AG09319 (cell line): ENCODE data around the gene SMG1.
"Not testable (repeated sequence)": the region's sequence is repeated elsewhere in the genome, so short reads cannot be mapped to it uniquely, and the experiment has no call there.

ENCODE experiments used
- DNase-seq: peaks from one replicate; pipeline ENCODE4 v3.0.0-alpha.2; 2010; ENCODE audit warnings: low read depth; ENCODE audit errors: extremely low read depth
- TF ChIP-seq, protein P1 (sequence below): IDR thresholded peaks from 2 replicates; pipeline ENCODE4 v1.5.1; 2011; ENCODE audit warnings: low read depth, mild to moderate bottlenecking, inconsistent platforms, low read length, moderate library complexity

The SMG1 gene

DNA sequence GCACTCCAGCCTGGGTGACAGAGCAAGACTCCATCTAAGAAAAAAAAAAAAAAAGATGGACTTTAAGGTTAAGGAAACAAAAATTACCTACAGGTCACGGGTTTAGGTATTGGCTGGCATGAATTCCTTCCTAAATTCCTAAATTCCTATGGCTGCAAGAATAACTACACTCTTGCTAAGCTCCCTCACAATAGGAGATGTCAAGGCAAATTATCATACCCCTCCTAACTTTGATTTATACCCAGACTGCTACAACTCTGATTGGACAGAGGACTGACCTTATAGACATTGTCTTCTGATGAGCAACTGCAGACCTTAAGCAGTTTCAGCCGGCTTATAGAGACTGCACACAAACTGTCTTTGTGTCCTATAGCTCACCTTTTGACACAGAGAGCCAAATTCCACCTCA is 32.4 kb upstream of the SMG1 start:
- TF ChIP-seq, protein P1, sequence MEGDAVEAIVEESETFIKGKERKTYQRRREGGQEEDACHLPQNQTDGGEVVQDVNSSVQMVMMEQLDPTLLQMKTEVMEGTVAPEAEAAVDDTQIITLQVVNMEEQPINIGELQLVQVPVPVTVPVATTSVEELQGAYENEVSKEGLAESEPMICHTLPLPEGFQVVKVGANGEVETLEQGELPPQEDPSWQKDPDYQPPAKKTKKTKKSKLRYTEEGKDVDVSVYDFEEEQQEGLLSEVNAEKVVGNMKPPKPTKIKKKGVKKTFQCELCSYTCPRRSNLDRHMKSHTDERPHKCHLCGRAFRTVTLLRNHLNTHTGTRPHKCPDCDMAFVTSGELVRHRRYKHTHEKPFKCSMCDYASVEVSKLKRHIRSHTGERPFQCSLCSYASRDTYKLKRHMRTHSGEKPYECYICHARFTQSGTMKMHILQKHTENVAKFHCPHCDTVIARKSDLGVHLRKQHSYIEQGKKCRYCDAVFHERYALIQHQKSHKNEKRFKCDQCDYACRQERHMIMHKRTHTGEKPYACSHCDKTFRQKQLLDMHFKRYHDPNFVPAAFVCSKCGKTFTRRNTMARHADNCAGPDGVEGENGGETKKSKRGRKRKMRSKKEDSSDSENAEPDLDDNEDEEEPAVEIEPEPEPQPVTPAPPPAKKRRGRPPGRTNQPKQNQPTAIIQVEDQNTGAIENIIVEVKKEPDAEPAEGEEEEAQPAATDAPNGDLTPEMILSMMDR, result no peak
- DNase-seq, result no peak

DNA sequence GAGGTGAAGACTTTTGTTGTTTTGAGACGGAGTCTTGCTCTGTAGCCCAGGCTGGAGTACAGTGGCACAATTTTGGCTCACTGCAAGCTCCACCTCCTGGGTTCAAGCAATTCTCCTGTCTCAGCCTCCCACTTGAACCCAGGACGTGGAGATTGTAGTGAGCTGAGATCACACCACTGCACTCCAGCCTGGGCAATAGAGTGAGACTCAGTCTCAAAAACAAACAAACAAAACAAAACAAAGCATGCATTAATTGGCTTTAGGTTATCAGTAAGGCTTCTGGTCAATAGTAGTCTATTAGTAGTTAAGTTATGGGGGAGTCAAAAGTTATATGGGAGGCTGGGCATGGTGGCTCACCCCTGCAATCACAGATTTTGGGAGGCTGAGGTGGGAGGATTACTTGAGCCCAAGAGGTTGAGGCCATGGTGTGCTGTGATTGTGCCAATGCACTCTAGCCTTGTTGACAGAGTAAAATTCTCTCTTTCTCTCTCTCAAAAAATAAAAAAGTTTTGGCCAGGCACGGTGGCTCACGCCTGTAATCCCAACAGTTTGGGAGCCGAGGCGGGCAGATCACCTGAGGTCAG is 30.5 kb upstream of the SMG1 start:
- not testable (repeated sequence) for DNase-seq

DNA sequence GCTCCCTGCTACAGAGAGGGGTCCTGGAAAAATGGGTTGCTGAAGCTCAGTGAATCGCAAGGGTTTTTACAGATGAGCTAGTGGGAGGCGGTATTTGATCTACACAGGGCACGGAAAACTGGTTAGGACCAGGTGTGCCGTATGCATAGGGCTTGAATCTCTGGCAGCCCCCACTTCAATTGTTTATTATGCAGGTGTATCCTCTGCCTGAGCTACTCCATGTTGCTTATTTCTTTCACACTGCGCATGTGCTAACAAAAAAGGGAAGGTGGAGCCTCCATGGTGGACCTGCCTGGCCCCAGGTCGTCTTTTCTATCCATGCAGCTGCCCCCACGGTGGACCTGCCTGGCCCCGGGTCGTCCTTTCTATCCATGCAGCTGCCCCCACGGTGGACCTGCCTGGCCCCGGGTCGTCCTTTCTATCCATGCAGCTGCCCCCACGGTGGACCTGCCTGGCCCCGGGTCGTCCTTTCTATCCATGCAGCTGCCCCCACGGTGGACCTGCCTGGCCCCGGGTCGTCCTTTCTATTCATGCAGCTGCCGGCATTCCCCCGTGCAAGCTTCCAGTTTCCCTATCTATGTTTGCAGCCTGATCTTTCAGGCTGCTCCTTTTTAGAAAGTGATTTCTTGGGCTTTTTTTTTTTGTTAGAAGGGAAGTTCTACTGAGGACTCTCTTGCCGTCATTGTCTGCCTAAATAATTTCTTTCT is 29.8 kb upstream of the SMG1 start:
- DNase-seq, result not testable (repeated sequence)

DNA sequence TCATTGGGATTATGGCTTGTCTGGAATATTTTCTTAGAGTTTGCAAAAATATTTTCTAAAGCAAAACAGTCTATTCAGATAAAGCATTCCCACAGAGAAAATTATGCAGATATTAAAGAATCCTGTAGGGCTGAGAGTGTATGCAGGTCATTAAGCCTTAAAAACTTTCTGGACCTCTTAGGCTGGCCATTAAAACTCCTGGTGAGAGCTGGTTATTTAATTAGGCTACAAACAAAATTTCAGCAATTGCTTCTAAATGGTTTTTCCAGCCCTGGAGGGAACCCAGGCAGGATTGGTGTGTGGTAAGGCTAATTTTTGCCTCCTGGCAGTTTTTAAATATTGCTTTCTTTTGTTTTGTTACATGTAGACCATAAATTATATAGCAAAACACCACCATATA is 27.3 kb upstream of the SMG1 start:
- TF ChIP-seq, protein P1, result no peak
- DNase-seq, result no peak

DNA sequence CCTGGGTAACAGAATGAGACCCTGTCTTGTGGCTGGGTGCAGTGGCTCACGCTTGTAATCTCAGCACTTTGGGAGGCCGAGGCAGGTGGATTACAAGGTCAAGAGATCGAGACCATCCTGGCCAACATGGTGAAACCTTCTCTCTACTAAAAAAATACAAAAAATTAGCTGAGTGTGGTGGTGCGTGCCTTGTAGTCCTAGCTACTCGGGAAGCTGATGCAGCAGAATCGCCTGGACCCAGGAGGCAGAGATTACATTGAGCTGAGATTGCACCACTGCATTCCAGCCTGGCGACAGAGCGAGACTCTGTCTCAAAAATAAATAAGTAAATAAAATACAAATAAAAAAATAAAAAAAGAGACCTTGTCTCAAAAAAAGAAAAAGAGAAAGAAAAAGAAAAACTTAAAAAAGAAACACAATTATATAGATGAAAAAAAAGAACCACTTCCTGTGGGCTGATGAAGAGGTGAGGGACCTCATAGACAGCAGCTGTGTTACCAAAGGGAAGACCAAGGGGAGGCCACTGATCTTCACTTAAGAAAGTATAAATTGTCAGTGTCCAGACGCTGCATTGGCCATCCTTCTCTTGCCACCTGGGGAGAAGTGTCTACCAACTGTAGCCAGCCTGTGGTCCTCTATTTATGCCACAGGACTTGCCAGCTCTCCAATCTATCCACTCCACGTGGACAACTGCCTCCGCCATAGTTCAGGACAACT is 24.4 kb upstream of the SMG1 start:
- TF ChIP-seq, protein P1, result no peak
- no peak for DNase-seq

DNA sequence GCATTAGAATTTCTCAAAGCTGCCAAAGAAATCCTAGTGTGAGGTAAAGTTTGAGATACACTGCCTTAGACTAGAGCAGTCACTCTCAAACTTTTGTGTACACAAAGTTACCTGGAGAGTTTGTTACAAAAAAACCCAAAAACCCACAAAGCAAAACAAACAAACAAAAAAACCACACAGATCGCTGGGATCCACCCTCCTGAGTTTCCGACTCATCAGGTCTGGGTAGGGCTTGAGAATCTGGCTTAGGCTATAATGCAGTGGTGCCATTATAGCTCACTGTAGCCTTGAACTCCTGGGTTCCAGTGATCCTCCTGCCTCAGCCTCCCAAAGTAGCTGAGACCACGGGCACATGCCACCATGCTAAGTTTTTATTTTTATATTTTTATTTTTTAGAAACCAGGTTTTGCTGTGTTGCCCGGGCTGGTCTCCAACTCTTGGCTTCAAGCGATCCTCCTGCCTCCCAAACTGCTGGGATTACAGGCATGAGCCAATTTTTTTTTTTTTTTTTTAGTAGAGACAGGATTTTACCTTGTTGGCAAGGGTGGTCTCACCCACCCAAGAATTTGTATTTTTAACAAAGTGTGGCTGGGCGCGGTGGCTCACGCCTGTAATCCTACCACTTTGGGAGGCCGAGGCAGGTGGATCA is 22.3 kb upstream of the SMG1 start:
- DNase-seq, result no peak
- TF ChIP-seq, protein P1, result no peak

DNA sequence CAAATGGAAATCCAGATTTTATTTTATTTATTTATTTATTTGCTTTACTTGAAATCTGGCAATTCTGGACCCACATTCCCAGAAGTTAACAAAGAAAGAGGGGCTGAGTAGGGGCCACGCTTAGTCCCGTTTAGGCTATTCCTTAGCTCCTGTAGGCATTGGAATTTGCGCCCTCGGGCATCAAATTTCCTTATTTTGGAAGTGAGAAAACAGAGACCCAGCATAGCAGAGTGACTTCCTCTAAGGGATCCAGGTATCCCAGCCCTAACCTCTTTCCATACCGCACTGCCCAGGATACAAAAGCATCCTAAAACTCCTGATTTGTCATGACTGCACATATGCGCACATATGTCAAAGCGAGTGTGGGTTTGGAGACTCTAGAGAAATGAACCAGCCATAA is 19.0 kb upstream of the SMG1 start:
- DNase-seq, result no peak
- TF ChIP-seq, protein P1, result no peak

DNA sequence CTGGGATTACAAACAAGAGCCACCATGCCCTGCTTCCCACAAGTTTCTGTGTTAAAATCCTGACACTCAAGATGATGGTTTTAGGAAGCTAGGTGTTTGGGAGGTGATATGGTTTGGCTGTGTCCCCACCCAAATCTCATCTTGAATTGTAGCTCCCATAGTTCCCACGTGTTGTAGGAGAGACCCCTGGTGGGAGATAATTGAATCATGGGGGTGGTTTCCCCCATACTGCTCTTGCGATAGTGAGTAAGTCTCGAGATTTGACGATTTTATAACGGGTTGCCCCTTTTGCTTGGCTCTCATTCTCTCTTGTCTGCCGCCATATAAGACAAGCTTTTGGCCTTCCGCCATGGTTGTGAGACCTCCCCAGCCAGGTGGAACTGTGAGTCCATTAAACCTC is 17.2 kb upstream of the SMG1 start:
- DNase-seq, result no peak
- TF ChIP-seq, protein P1, result no peak
